Pulmonary artery endothelial cell (primary cell): ENCODE data around the gene ZKSCAN1. TPM values are rescaled to one million over a fixed set of nuclear protein-coding genes. Genes with fewer than 3 reads are reported as not detected.
"Not testable (repeated sequence)": the region's sequence is repeated elsewhere in the genome, so short reads cannot be mapped to it uniquely, and the experiment has no call there.

Experiments used
- DNase-seq: peaks from one replicate; pipeline ENCODE4 v3.0.0-alpha.2; 2011; ENCODE audit warnings: low read depth, low spot score
- total RNA-seq: library from RNA; depleted of rRNA; stranded (reverse); fragments of >200 nt; gene quantifications from 2 replicates; pipeline ENCODE4 v1.2.3, GENCODE V29; 2014

Gene ZKSCAN1
- 32.7 and 33.5 TPM in 2 replicates for total RNA-seq

GRCh38 chr7:100015232-100016214, at the start of gene ZKSCAN1:
Gene ZKSCAN1 (plus strand): TSS chr7:100015596. CDS start chr7:100023507, 7,911 bp downstream.
- peak; percentile 78 for DNase-seq

GRCh38 chr7:99969298-99969697, 46.1 kb upstream of the ZKSCAN1 start:
- DNase-seq: no peak

- DNase-seq: not testable (repeated sequence)
These were observed 45.6 kb upstream of the ZKSCAN1 start for GRCh38 chr7:99969813-99970212.

GRCh38 chr7:99971242-99971641, 44.2 kb upstream of the ZKSCAN1 start:
- DNase-seq: no peak

- not testable (repeated sequence) for DNase-seq
These were observed 41.6 kb upstream of the ZKSCAN1 start for GRCh38 chr7:99973817-99974216.

- DNase-seq: no peak
These were observed 40.7 kb upstream of the ZKSCAN1 start for GRCh38 chr7:99974681-99975080.

- no peak for DNase-seq
These were observed 39.4 kb upstream of the ZKSCAN1 start, which contains the start of gene AZGP1 for GRCh38 chr7:99975782-99976521. Gene AZGP1 (minus strand): TSS chr7:99976031. CDS start chr7:99976020, 11 bp downstream.

GRCh38 chr7:99976626-99977025, 38.8 kb upstream of the ZKSCAN1 start:
- DNase-seq: no peak

- not testable (repeated sequence) for DNase-seq
These were observed 35.6 kb upstream of the ZKSCAN1 start for GRCh38 chr7:99979814-99980225.

GRCh38 chr7:99980448-99980872, 34.9 kb upstream of the ZKSCAN1 start:
- DNase-seq: not testable (repeated sequence)

- DNase-seq: not testable (repeated sequence)
These were observed 34.3 kb upstream of the ZKSCAN1 start for GRCh38 chr7:99981066-99981465.

GRCh38 chr7:99984593-99984992, 30.8 kb upstream of the ZKSCAN1 start:
- DNase-seq: no peak

GRCh38 chr7:99987306-99987705, 28.1 kb upstream of the ZKSCAN1 start:
- not testable (repeated sequence) for DNase-seq

- DNase-seq: no peak
These were observed 27.6 kb upstream of the ZKSCAN1 start for GRCh38 chr7:99987846-99988245.

- DNase-seq: no peak
These were observed 24.9 kb upstream of the ZKSCAN1 start for GRCh38 chr7:99990460-99990852.

- DNase-seq: not testable (repeated sequence)
These were observed 23.9 kb upstream of the ZKSCAN1 start for GRCh38 chr7:99991543-99991942.

GRCh38 chr7:99992330-99993038, 22.9 kb upstream of the ZKSCAN1 start:
- DNase-seq: no peak

- DNase-seq: no peak
These were observed 20.6 kb upstream of the ZKSCAN1 start for GRCh38 chr7:99994819-99995218.

GRCh38 chr7:99996755-99997544, 18.4 kb upstream of the ZKSCAN1 start:
- DNase-seq: no peak

GRCh38 chr7:99997545-99998137, 17.8 kb upstream of the ZKSCAN1 start:
- DNase-seq: no peak
